ENCODE measurements around the gene NRP1. TPM values are rescaled to one million over a fixed set of nuclear protein-coding genes. Genes with fewer than 3 reads are reported as not detected.

Gene NRP1
- total RNA-seq, 1 experiment from 2014 or later, result 1.1 TPM

- in situ Hi-C loops (cut with HindIII; ENCODE audit: low pct_unique_long_range_greater_than_20kb, low sequenced_read_pairs), result no loop called here
- DNase-seq (ENCODE audit: low read depth, low spot score), result no peak
Observed at GRCh38 chr10:33353853-33354252, 19.4 kb upstream of the NRP1 start.

- DNase-seq (ENCODE audit: low read depth, low spot score), result no peak
- in situ Hi-C loops (cut with HindIII; ENCODE audit: low pct_unique_long_range_greater_than_20kb, low sequenced_read_pairs), result no loop called here
Observed at GRCh38 chr10:33353334-33353733, 18.9 kb upstream of the NRP1 start.

DNA sequence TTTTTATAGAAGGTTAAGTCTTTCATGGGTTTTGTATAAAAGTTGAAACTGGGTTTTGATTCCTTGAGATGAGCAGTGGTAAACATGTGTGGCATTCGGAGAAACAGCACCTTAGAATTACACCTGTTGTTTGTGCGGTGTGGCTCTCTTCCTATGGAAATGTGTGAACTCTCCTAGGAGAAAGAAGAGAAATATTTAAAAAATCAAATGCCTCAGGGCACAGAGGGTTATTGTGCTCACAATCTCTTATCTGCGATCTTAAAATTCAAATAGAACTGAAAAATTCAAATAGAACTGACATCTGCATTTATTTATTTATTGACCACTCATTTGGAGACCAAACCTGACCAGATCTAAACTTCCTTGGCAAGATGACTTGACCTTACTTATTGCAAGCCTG lies 18.1 kb upstream of the NRP1 start:
- no peak for DNase-seq (ENCODE audit: low read depth, low spot score)
- in situ Hi-C loops (cut with HindIII; ENCODE audit: low pct_unique_long_range_greater_than_20kb, low sequenced_read_pairs), result no loop called here

GRCh38 chr10:33352175-33352574 lies 17.7 kb upstream of the NRP1 start:
- no peak for DNase-seq (ENCODE audit: low read depth, low spot score)
- in situ Hi-C loops (cut with HindIII; ENCODE audit: low pct_unique_long_range_greater_than_20kb, low sequenced_read_pairs), result no loop called here

GRCh38 chr10:33350041-33350440 lies 15.6 kb upstream of the NRP1 start:
- in situ Hi-C loops (cut with HindIII; ENCODE audit: low pct_unique_long_range_greater_than_20kb, low sequenced_read_pairs), result no loop called here
- DNase-seq (ENCODE audit: low read depth, low spot score), result no peak

- no peak for DNase-seq (ENCODE audit: low read depth, low spot score)
- in situ Hi-C loops (cut with HindIII; ENCODE audit: low pct_unique_long_range_greater_than_20kb, low sequenced_read_pairs), result no loop called here
Observed at GRCh38 chr10:33349268-33349667, 14.8 kb upstream of the NRP1 start.

DNA sequence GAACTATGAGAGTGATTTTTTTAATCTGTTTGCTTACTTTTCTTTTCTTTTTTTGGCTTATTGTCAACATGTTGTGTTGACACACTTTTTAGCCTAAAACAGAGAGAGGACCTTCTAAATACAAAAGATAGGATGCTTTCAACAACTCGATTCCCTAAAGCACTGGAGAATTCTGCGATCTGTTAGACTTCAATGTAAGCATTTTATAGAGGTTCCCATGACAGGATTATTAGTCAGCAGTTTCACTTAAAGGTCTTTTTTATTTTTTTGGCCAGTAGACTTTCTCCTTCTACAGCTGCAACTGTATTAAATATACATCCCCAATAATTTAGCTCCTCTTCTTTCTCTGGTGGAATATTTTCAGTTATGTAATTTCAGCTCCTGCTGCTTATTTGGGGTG lies 12.7 kb upstream of the NRP1 start:
- in situ Hi-C loops (cut with HindIII; ENCODE audit: low pct_unique_long_range_greater_than_20kb, low sequenced_read_pairs), result no loop called here
- no peak for DNase-seq (ENCODE audit: low read depth, low spot score)

GRCh38 chr10:33345236-33345635 lies 10.8 kb upstream of the NRP1 start:
- DNase-seq (ENCODE audit: low read depth, low spot score), result no peak
- in situ Hi-C loops (cut with HindIII; ENCODE audit: low pct_unique_long_range_greater_than_20kb, low sequenced_read_pairs), result no loop called here

DNA sequence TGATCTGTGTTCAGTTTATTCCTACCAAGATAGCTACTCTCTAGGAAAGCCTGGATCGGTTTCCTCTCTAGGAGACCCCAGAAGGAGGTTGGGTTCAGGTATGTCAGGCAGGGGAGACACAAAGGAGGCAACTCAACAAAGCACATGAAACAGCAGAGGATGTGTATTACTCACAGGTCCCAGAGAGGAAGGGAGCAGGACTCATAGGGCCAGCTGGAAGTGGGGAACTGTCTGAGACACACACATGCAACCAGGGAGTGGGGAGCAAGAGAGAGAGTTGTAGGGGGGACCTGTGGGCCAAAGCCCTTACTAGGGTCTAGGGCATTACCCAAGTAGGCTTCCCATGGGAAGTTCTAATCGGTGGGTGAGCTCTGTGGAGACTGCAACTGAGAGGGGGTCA lies 10.2 kb upstream of the NRP1 start:
- DNase-seq (ENCODE audit: low read depth, low spot score), result no peak
- in situ Hi-C loops (cut with HindIII; ENCODE audit: low pct_unique_long_range_greater_than_20kb, low sequenced_read_pairs), result no loop called here

DNA sequence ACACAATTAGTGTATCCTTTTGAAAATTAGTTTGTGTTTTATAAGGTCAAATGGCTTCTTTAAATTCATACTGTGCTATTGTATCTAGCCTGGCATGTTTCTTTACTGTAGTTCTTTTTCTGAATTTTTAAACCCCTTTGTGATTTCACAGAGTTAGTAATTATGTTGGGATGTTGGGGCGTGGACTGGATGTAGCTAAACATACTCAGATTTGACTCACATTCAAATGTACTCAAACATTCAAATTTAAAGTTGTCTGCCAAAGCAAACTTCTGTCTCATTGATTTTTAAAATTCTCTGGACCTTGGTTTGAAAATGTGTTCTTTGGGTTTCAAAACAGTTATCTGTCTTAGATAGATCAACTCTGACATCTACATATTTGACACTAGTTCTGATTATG lies 7.2 kb upstream of the NRP1 start:
- no peak for DNase-seq (ENCODE audit: low read depth, low spot score)
- in situ Hi-C loops (cut with HindIII; ENCODE audit: low pct_unique_long_range_greater_than_20kb, low sequenced_read_pairs), result no loop called here

DNA sequence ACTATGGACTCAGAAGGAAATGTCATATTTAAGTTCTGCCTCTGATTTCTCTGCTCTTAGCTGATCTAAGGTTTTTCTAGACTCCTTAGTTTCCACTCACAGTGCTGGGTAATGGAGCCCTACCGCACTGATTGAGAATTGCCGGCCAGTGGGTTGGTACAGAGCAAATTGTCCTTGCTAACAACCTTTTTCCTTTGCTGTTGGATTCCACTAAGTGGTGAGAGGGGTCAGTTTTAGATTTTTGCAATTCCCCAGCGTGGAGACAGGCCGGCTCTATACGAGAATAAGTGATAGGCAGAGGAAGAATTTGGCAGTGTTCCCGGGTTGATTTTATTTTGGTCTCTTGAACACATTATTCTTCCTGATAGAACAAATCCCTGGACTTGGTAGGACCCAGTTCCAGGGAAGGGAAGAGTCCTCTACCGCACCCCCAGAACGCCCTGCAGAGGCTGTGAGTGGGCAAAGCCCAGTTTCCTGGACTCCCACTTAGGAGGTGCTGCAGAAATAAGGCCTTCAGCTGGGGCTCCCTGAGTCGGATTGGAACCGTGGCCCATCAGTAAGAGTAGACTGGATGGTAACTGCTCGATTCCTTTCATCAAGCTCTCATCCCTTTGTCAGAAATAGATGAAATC lies 3.0 kb upstream of the NRP1 start:
- in situ Hi-C loops (cut with HindIII; ENCODE audit: low pct_unique_long_range_greater_than_20kb, low sequenced_read_pairs), result no loop called here
- no peak for DNase-seq (ENCODE audit: low read depth, low spot score)

DNA sequence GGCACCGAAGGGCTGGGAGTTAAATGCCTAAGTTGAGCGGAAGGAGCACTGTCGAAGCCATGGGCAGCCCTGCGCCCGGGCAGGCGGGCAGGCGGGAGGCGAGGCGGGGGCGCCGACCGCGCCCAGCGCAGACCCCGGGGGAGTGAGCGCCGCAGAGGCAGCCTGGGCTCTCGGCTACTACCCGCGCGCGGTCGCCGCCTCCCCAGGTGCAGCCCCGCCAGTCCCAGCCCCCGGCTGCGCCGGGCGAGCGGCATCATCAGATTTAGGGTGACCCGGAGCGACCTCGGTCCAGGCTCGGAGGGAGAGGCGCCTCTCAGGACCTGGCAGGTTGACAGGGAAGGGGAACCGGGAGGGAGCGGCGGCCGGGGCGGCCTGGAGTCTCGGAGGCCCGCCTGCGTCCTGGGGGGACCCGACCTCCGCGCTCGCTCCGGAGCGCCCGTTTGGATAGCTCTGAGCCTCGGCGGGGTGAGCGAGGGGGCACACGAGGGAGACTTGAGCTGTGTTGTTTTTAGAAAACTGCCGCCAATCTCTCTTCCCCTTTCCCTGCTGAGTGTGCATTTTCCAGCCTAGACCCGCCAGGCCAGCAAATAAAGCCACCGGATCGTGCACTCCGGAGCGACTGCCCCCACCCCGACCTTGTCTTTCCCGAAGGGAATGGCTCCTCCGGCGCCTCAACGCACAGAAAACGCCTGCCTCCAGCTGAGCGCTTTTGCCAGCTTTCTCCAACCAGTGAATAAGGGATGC lies 2.3 kb upstream of the NRP1 start:
- no peak for DNase-seq (ENCODE audit: low read depth, low spot score)
- in situ Hi-C loops (cut with HindIII; ENCODE audit: low pct_unique_long_range_greater_than_20kb, low sequenced_read_pairs), result no loop called here

- in situ Hi-C loops (cut with HindIII; ENCODE audit: low pct_unique_long_range_greater_than_20kb, low sequenced_read_pairs), result no loop called here
- DNase-seq (ENCODE audit: low read depth, low spot score), result no peak
Observed at GRCh38 chr10:33335801-33336581, 1.5 kb upstream of the NRP1 start.

GRCh38 chr10:33335551-33335800 lies 1.0 kb upstream of the NRP1 start:
- in situ Hi-C loops (cut with HindIII; ENCODE audit: low pct_unique_long_range_greater_than_20kb, low sequenced_read_pairs), result no loop called here
- DNase-seq (ENCODE audit: low read depth, low spot score), result no peak

GRCh38 chr10:33334805-33335550 lies 511 bp upstream of the NRP1 start:
- DNase-seq (ENCODE audit: low read depth, low spot score), result peak; percentile 32
- in situ Hi-C loops (cut with HindIII; ENCODE audit: low pct_unique_long_range_greater_than_20kb, low sequenced_read_pairs), result no loop called here

- DNase-seq (ENCODE audit: low read depth, low spot score), result no peak
- in situ Hi-C loops (cut with HindIII; ENCODE audit: low pct_unique_long_range_greater_than_20kb, low sequenced_read_pairs), result no loop called here
Observed at GRCh38 chr10:33333260-33334101, 986 bp downstream of the NRP1 start.

DNA sequence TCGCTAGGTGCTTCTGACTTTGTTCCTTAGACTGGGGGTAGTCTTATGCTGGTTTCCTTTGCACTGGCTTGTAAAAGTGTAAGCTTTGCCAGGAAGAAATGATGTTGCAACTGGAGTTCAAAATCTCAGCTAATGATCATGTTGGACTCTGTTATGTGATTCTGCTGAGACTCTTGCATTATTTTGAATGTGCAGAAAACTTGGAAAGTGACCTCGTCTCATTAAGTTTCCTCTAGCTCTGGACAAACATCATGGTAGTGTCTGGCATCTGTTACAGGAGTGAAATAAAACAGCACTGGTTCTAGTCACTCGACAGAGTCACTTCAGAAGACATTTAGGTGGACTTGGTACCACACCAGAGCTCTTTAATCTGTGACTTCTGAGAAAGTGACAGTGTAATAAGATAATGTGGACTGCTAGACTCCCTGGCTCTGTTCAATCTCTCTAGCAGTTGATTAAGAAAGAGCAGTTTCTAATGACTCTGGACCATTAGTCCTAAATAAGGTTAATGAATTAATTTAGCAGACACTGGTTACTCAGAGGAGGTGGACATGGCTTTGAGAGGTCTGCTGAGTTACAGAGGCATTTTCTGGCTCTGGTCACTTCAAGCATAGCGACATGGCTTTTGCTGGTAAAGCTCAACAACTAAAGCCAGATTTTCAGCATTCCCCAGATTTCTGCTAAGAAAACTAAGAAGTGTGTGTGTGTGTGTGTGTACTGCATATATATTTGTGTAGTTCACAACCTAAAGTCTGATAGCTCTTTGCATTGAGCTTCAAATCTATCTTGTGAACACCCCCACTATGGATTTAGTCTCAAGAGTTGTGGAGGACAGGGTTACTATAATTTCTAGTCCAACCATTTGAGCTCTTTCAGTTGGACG lies 2.0 kb downstream of the NRP1 start:
- in situ Hi-C loops (cut with HindIII; ENCODE audit: low pct_unique_long_range_greater_than_20kb, low sequenced_read_pairs), result no loop called here
- no peak for DNase-seq (ENCODE audit: low read depth, low spot score)

All from SK-MEL-5 (cell line).